ENCODE data around the gene TRIM8.
A peak's percentile ranks its signal among the peaks of the same experiment; 100 is the strongest.
"Not testable (repeated sequence)": the region's sequence is repeated elsewhere in the genome, so short reads cannot be mapped to it uniquely, and the experiment has no call there.

TRIM8 gene

GRCh38 chr10:102650655-102651454, 6.6 kb downstream of the TRIM8 start:
- DNase-seq, result no peak

DNA sequence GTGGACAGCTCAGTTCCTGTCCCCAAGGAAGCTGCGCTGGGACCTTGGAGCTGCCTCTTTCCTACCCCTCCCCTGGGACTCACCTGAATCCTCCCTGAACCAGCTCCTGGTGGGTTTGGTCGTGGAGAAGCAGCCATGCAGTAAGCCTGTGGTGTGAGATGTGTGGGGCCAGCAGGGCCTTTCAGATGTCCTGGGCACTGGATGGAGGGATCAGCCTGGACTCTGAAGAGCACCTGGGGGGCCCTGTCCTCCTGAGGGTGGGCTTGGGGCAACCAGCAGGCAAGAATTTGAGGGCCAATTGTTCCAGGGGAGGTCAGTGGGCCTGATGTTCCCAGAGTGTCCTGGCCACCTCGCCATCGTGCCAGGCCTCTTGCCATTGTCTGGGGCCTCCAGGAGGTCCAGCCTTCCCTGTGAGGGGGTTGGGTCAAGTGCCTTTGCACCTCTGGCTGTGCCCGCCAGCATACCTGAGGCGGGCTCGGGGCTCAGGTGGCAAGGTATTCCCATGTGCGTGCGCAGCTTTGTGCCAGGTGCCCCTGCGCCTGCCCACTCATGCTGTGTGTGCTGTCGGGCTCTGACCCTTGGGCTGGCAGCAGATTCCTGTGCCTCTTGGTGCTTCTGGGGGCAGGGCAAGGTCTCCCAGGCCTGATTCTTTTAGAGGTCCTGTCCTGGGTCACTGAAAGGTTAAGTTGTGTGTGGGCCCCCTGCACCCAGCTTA, 7.3 kb downstream of the TRIM8 start:
- no peak for DNase-seq

DNA sequence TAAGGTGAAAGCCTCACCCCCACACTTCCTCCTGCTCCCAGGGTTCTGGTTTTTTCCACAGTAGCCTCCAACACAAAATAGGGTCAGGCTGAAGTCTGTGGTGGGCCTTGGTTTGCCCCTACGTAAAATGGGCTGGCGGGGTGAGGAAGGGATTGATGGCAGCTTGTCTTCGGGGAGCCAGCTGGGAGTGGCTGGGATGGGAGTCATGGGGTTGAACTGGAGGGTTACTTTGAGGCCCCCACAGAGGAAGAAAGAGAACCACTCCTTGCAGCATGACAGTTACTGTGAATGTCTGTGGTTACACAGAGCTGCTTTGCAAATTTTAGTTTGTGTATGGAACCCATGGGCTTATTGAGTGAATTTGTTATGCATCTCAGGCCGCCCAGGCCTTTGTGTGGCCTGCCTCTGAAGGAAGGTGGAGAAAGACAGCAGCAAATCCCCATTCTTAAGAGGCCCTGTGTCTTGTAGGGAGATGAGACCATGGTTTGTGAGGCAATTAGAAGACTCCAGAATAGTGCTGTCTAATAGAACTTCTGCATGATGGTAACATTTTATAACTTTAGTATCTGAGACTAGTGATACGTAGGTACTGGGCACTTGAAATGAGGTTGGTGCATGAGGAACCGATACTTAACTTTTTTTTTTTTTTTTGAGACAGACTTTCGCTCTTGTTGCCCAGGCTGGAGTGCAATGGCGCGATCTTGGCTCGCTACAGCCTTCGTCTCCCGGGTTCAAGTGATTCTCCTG, 8.1 kb downstream of the TRIM8 start:
- no peak for DNase-seq

DNA sequence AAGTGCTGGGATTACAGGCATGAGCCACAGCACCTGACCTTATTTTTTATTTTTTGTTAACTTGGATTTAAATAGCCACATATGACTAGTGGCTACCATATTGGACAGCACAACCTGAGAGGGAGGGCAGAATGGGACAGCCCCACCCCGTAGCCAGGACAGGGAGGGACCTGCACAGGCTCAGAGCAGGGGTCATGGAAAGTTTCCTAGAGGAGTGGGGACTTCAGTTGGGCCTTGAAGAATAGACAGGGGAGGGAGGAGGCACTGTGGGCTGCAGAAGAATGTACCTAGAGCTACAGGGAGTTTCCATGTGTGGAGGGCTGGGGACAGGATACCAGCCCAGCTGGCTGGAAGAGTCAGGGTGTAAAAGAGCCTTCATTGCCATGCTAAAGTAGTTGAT, 8.8 kb downstream of the TRIM8 start:
- DNase-seq, result no peak

GRCh38 chr10:102654566-102654965, 10.3 kb downstream of the TRIM8 start:
- DNase-seq, result no peak

DNA sequence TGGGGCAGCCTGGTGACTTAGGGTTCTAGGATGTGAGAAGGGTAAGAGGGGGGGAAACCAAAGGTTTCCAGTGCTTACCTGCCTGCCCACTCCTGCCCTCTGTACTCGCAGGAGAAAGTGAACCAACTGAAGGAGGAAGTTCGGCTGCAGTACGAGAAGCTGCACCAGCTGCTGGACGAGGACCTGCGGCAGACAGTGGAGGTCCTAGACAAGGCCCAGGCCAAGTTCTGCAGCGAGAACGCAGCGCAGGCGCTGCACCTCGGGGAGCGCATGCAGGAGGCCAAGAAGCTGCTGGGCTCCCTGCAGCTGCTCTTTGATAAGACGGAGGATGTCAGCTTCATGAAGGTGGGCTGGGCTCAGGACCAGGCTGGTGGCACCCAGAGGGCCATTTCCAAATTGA, 10.7 kb downstream of the TRIM8 start:
- no peak for DNase-seq

DNA sequence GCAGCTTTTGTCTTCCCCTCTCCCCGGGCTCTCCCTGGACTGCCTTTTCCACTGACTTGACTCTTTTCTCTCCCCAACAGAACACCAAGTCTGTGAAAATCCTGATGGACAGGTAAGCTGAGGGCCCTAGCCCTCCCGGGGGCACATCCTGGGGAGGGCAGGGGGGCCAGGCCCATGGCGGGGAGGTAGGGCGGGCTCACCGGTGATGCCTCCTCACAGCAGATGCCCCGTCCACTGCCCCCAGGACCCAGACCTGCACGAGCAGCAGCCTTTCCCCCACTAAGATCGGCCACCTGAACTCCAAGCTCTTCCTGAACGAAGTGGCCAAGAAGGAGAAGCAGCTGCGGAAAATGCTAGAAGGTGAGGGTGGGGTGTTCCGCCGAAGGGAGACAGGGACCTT, 11.7 kb downstream of the TRIM8 start:
- DNase-seq, result no peak

- no peak for DNase-seq
Observed at GRCh38 chr10:102656791-102657371, 12.6 kb downstream of the TRIM8 start.

GRCh38 chr10:102657451-102657850, 13.2 kb downstream of the TRIM8 start:
- no peak for DNase-seq

- no peak for DNase-seq
Observed at GRCh38 chr10:102657984-102658724, 13.9 kb downstream of the TRIM8 start.

- no peak for DNase-seq
Observed at GRCh38 chr10:102658802-102659201, 14.5 kb downstream of the TRIM8 start.

GRCh38 chr10:102660888-102661657, 16.8 kb downstream of the TRIM8 start:
- peak; percentile 32 for DNase-seq

DNA sequence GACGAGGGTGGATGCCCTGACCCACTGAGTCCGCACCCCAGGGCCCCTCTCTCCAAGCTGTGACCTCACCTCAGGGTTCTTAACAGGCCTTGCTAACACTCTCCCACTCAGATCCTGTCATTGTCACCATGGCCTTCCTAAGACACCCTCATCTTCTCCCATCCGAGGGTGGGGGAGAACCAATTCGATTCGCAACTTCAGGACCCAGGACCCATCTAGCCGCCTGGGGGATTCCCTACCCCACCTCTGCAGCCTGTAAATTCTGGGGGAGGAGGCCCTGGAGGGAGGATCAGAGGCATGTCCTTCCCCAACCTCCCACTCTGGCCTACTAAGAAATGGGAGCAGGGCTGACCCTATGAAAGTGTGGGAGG, 17.4 kb downstream of the TRIM8 start:
- no peak for DNase-seq

GRCh38 chr10:102665904-102666509, 21.7 kb downstream of the TRIM8 start:
- no peak for DNase-seq

DNA sequence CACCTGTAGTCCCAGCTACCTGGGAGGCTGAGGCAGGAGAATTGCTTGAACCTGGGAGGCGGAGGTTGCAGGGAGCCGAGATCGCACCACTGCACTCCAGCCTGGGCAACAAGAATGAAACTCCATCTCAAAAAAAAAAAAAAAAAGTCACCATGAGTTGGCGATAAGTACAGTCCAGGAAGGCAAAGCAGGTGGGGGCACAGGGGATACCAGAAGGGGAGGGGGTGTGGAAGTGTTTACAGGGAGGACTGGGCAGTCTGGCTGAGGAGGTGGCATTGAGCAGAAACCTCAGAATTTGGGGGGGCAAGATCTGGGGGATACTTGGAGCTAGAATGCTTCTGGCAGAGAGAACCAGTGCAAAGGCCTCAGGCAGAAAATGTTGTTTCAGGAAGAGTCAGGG, 23.1 kb downstream of the TRIM8 start:
- DNase-seq, result not testable (repeated sequence)

DNA sequence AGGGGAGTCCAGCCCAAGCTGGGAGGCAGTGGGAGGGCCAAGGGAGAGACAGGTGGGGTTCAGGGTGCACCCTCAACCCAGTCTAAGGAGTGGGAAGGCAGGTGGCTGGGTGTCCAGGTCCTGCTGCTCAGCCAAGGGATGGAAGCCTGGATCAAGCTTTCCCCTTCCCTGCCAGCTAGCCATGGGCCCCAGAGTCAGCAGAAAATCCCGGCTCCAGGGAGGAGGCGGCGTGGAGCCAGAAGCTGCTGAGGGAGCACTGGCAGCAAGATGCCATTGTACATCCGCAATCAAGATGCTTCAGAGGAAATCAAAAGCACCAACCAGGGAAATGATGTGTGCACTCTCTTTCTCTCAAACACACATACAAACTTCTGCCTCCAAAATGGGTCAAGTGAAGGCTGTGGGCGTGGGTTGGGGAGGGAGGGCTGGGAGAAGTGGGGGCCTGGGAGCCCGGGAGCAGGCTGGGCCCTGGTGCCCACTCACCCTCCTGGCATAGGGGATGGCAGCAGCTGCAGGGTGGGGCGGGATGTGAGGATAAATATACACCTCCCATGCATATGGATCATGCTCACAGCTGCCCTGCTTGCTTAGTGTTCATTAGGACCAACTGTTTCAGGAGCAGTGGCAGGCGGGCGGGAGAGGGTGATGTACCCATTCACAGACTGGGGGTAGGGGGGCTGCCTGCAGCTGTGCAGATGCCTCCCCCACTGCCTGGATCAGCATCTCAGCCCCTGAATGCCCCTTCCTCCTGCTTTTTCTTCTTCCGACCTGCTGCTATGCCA, 24.2 kb downstream of the TRIM8 start:
- no peak for DNase-seq

GRCh38 chr10:102669206-102670064, 25.2 kb downstream of the TRIM8 start:
- DNase-seq, result no peak

GRCh38 chr10:102670065-102670670, 25.9 kb downstream of the TRIM8 start:
- DNase-seq, result no peak

GRCh38 chr10:102670871-102671434, 26.7 kb downstream of the TRIM8 start:
- no peak for DNase-seq
